ENCODE measurements around the gene KCNJ6. TPM values are rescaled to one million over a fixed set of nuclear protein-coding genes. Genes with fewer than 3 reads are reported as not detected.
"Not testable (repeated sequence)": the region's sequence is repeated elsewhere in the genome, so short reads cannot be mapped to it uniquely, and the experiment has no call there.

KCNJ6 gene
- polyA plus RNA-seq, 10 donors = 0.99 to 3.1 (median 1.4) TPM

GRCh38 chr21:37683396-37684114 is 232.7 kb downstream of the KCNJ6 start:
- DNase-seq = no peak

GRCh38 chr21:37682966-37683365 is 233.3 kb downstream of the KCNJ6 start:
- DNase-seq = peak; percentile 27 to 67 (median 60)

- DNase-seq = no peak
Measured at GRCh38 chr21:37677006-37677405, 239.3 kb downstream of the KCNJ6 start.

- DNase-seq = peak; percentile 35 to 77 (median 75)
Measured at GRCh38 chr21:37675202-37675801, 241.0 kb downstream of the KCNJ6 start.

GRCh38 chr21:37673801-37674575 is 242.3 kb downstream of the KCNJ6 start:
- no peak for DNase-seq

GRCh38 chr21:37671381-37671780 is 244.9 kb downstream of the KCNJ6 start:
- DNase-seq = no peak

- DNase-seq = peak in 1 of 3 donors; percentile 35
Measured at GRCh38 chr21:37670883-37671282, 245.4 kb downstream of the KCNJ6 start.

GRCh38 chr21:37669249-37669648 is 247.0 kb downstream of the KCNJ6 start:
- no peak for DNase-seq

- DNase-seq = no peak
Measured at GRCh38 chr21:37668462-37669239, 247.6 kb downstream of the KCNJ6 start.

- no peak for DNase-seq
Measured at GRCh38 chr21:37667380-37667779, 248.9 kb downstream of the KCNJ6 start.

- DNase-seq = peak in 1 of 3 donors; percentile 74
Measured at GRCh38 chr21:37665230-37666024, 250.8 kb downstream of the KCNJ6 start.

GRCh38 chr21:37662227-37662626 is 254.0 kb downstream of the KCNJ6 start:
- DNase-seq = not testable (repeated sequence)

- DNase-seq = no peak
Measured at GRCh38 chr21:37660709-37661108, 255.5 kb downstream of the KCNJ6 start.

GRCh38 chr21:37659874-37660273 is 256.4 kb downstream of the KCNJ6 start:
- no peak for DNase-seq

- peak; percentile 35 to 64 (median 52) for DNase-seq
Measured at GRCh38 chr21:37658817-37659458, 257.3 kb downstream of the KCNJ6 start.

GRCh38 chr21:37658121-37658816 is 258.0 kb downstream of the KCNJ6 start:
- DNase-seq = peak in 1 of 3 donors; percentile 19

- DNase-seq = no peak
Measured at GRCh38 chr21:37656899-37657298, 259.4 kb downstream of the KCNJ6 start.

GRCh38 chr21:37655611-37656300 is 260.5 kb downstream of the KCNJ6 start:
- no peak for DNase-seq

- DNase-seq = no peak
Measured at GRCh38 chr21:37654596-37654995, 261.7 kb downstream of the KCNJ6 start.
